ENCODE results near the gene KCNJ9. TPM values are rescaled to one million over a fixed set of nuclear protein-coding genes. Genes with fewer than 3 reads are reported as not detected.

The KCNJ9 gene
- total RNA-seq, 6 experiments from 2014 or later = not detected

DNA sequence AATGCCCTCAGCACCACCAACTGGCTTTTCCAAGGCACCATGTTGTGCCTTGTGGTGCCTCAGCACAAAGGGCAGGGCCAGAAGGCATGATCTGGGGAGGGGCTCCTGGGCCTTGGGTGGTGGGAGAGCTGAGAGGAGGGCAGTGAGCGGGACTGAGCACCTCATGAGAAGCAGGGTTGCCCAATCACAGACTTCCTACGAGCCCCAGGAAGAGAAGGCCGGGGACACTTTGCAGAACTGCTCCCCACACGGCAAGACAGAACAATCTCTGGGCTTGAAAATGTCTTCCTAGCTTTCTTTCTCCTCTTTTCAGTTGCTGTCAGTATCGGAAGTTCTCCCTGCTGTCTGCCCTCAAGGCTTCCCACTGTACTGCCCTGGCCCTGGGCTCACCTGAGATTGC lies 18.2 kb upstream of the KCNJ9 start:
- ATAC-seq = peak in 2 of 4 donors; percentile 23 to 27
- 79% methylated on average over 4 of the region's 5 CpGs for WGBS (ENCODE audit: insufficient coverage, low coverage, low lambda C conversion rate, missing lambda C conversion rate)
- H3K9me3 ChIP-seq = no peaks in the 10 kb centered on the region
- no peaks in the 10 kb centered on the region for H3K36me3 ChIP-seq
- H3K27ac ChIP-seq = no peak overlapping the region
- TF ChIP-seq POLR2A (IDR thresholded peaks at IDR 0.05) = no peak
- no peak for TF ChIP-seq CTCF (IDR thresholded peaks at IDR 0.05)
- DNase-seq = no peak
- no peaks in the 10 kb centered on the region for H3K4me1 ChIP-seq
- no peaks in the 10 kb centered on the region for H3K27me3 ChIP-seq
- intact Hi-C loops (cut with DNase I) = no loop called here
- H3K4me3 ChIP-seq = no peak overlapping the region

- Histone ChIP-seq H3K27me3 (no peaks in the 10 kb centered on the region), H3K4me1 (no peaks in the 10 kb centered on the region), H3K9me3 (no peaks in the 10 kb centered on the region), H3K4me3 (no peak overlapping the region), H3K36me3 (no peaks in the 10 kb centered on the region), H3K27ac (no peak overlapping the region)
- 69% methylated on average over 3 of the region's 3 CpGs for WGBS (ENCODE audit: insufficient coverage, low coverage, low lambda C conversion rate, missing lambda C conversion rate)
- intact Hi-C loops (cut with DNase I) = no loop called here
- TF ChIP-seq CTCF (IDR thresholded peaks at IDR 0.05) = no peak
- no peak for TF ChIP-seq POLR2A (IDR thresholded peaks at IDR 0.05)
- DNase-seq (no peak), ATAC-seq (peak in 2 of 4 donors; percentile 45 to 74)
Observed at GRCh38 chr1:160064164-160064563, 17.2 kb upstream of the KCNJ9 start.

GRCh38 chr1:160064746-160065145 lies 16.6 kb upstream of the KCNJ9 start:
- Histone ChIP-seq H3K4me1 (no peaks in the 10 kb centered on the region), H3K27ac (no peak overlapping the region), H3K9me3 (no peaks in the 10 kb centered on the region), H3K27me3 (no peaks in the 10 kb centered on the region), H3K4me3 (no peak overlapping the region), H3K36me3 (no peaks in the 10 kb centered on the region)
- no peak for TF ChIP-seq CTCF (IDR thresholded peaks at IDR 0.05)
- TF ChIP-seq POLR2A (IDR thresholded peaks at IDR 0.05) = no peak
- DNase-seq (no peak), ATAC-seq (no peak)
- WGBS (ENCODE audit: insufficient coverage, low coverage, low lambda C conversion rate, missing lambda C conversion rate) = 80% methylated on average over 3 of the region's 3 CpGs
- intact Hi-C loops (cut with DNase I) = no loop called here

GRCh38 chr1:160066829-160067745 lies 14.3 kb upstream of the KCNJ9 start:
- Histone ChIP-seq H3K27me3 (no peaks in the 10 kb centered on the region), H3K36me3 (no peaks in the 10 kb centered on the region), H3K9me3 (no peaks in the 10 kb centered on the region), H3K4me1 (peaks cover 0 to 10% (median 0%) of the 10 kb centered on the region in 4 donors), H3K27ac (no peak overlapping the region), H3K4me3 (no peak overlapping the region)
- DNase-seq (no peak), ATAC-seq (no peak)
- 58% methylated on average over 5 of the region's 6 CpGs for WGBS (ENCODE audit: insufficient coverage, low coverage, low lambda C conversion rate, missing lambda C conversion rate)
- intact Hi-C loops (cut with DNase I) = no loop called here
- no peak for TF ChIP-seq POLR2A (IDR thresholded peaks at IDR 0.05)
- TF ChIP-seq CTCF (IDR thresholded peaks at IDR 0.05) = no peak

Data from right lobe of liver (tissue), 6 donors.